GM11168 (cell line): ENCODE measurements around the gene PTBP1.

Experiments
- in situ Hi-C: fragments of 300-500 bp; cut with MboI; formaldehyde crosslinking; loops from one replicate; pipeline ENCODE4 v1.12.0; 2022; ENCODE audit warnings: low sequenced_read_pairs; ENCODE audit not compliant: unreplicated experiment

The PTBP1 gene

DNA sequence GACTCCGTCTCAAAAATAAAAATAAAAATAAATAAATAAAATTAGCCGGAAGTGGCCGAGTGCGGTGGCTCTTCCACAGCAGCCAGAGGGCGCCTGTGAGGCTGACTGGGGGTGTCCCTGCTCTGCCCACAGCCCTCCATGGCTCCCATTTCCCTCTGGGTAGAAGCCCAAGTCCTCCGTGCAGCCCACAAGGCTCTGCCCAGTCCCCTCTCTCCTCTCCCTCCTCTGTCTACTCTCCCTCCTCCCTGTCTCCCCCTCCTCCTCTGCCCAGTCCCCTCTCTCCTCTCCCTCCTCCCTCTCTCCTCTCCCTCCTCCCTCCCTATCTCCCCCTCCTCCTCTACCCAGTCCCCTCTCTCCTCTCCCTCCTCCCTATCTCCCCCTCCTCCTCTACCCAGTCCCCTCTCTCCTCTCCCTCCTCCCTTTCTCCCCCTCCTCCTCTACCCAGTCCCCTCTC, 25.9 kb upstream of the PTBP1 start:
- in situ Hi-C loops: no loop called here

DNA sequence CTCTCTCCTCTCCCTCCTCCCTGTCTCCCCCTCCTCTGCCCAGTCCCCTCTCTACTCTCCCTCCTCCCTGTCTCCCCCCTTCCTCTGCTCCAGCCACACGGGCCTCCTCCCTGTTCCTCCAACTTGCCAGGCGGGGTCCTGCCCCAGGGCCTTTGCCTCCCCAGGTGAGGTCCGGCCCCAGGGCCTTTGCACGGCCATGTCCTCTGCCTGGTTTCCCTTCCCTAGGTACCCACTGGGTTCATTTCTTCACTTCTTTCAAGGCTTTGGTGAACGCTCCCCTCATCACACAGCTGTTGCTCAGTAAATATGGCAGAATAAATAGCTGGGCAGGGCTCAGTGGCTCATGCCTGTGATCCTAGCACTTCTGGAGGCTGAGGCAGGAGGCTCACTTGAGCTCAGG, 25.2 kb upstream of the PTBP1 start:
- in situ Hi-C loops: no loop called here

DNA sequence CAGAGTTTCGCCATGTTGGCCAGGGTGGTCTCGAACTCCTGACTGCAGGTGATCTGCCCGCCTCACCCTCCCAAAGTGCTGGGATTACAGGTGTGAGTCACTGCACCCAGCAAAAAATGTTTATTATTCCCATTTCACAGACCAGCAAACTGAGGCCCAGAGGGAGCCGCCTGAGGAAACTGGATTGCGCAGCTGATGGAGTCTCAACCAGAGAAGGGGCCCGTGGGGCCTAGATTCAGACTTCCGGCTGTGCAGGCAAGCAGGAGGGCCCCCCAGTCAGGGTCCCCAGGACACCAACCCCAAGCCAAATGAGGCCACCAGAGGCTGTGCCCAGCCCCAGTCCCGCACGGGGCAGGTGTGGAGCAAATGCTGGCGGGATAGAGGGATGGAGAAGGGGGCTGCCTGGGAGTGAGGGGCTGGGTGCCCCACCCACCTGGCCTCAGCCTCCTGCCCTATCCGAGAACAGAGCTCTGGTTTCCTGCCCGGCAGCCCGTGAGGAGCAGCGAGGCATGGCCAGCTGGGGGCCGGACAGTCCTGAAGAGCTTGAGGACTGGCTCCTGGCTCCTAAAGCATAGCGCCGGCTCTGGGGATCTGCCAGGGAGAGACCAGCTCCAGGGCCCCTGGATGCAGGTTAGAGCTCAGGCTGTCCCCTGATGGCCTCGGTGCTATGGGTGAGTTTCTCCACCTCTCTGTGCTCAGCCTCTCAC, 24.4 kb upstream of the PTBP1 start:
- in situ Hi-C loops: no loop called here

DNA sequence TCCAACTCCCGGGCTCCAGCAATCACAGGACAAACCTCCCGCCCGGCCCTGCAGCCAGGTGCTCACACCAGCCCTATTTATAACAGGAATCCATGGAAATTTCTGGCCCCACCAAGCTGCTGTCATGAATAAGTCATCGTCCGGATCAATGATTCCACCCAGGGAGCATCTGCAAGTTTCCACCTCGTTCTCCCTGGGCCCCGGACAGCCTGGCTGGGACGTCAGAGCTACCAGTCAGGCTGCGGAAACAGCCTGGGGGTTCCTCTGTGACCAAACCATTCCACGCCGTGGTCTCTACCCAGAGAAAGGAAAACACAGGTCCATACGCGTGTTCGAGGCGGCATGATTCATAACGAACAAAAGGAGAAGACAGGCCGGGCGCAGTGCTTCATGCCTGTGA, 20.7 kb upstream of the PTBP1 start:
- in situ Hi-C loops: no loop called here

DNA sequence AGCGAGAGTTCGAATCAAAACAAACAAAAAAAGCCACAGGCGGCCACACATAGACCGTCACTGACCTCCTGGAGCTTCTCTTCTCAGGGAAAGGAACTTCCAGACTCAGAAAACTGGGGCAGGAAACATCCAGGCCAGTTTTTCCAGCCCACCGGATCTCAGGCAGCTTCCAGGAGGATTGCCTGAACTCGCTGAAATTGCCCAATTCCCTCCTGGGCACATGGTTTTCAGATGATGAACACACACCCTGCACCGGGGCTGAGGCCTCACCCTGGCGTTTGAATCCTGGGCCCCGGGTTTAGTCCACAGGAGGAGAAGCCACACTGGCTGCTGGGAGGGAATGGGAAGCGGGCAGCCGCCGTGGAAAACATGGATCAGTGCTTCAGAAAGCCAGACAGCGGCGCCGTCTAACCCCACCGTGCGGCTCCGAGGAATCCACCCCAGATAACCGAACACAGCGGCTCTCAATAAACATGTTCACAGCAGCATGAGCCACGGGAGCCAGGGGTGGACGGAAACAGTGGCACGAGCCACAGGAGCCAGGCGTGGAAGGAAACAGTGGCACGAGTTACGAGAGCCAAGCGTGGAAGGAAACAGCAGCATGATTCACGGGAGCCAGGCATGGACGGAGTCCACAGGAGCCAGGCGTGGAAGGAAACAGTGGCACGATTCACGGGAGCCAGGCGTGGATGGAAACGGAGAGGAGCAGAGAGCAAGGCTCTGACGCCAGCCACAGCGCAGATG, 18.2 kb upstream of the PTBP1 start:
- in situ Hi-C loops: no loop called here

DNA sequence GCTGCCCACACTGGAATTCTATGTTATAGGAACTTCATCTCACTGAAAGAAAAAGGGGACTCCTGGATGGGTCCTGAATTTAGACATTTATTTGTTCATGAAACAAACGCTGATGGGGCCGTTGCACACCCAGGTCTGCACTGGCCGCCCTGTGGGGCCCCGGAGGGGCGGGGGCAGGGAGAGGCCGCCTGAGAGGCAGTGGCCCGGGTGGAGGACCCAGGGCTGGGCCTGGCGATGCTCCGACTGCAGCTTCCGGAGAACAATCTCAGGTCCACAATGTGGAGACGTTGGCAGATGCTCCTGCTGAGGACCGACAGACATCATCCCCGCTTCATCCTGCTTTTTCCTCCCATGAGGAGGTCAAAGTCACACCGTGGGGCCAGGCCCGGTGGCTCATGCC, 16.3 kb upstream of the PTBP1 start:
- in situ Hi-C loops: no loop called here

DNA sequence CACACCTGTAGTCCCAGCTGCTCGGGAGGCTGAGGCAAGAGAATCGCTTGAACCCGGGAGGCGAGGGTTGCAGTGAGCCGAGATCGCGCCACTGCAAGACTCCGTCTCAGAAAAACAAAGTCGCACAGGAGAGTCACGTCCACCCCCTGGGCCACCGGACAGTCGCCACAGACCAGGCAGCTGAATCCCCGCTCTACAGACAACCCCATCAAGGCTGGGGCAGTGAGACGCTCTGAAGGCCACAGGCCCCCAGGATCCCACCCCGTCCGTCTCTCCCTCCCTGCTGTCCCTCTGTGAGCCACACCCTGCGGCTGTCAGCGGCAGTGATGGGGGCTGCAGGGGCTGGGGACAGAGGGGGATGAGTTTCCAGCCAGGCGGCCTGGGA, 15.5 kb upstream of the PTBP1 start:
- in situ Hi-C loops: no loop called here

DNA sequence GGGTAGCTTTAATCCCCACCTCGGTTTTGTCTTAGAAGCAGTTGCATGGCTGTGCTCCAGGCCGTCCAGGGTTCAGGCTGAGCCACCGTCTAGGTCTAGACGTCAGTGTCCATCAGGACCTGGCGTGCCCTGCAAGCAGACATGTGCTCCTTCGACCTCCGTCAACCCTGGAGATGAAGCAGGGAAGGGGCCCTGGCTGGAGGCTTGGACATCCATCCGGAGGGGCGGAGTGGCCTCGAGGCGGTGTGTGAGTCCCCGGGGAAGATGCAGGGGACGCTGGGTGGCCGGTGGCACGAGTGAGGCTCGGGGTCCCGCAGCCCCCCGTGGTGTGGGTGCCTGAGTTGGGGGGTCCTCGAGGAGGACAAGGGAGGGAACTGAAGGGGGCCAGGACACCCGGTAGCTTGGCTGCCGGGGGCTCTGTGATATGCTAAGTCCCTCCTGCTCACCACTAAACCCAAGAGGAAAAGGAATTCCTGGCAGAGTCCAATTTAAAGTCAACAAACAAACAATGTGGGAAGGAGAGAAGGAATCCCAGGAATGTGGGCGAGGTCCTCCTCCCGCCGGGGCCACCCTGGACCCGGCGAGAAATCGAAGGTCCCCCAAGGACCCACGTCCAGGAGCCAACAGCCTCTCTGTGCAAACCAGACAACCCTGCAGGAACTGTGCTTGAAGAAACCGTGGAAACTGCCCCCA, 14.9 kb upstream of the PTBP1 start:
- in situ Hi-C loops: no loop called here

DNA sequence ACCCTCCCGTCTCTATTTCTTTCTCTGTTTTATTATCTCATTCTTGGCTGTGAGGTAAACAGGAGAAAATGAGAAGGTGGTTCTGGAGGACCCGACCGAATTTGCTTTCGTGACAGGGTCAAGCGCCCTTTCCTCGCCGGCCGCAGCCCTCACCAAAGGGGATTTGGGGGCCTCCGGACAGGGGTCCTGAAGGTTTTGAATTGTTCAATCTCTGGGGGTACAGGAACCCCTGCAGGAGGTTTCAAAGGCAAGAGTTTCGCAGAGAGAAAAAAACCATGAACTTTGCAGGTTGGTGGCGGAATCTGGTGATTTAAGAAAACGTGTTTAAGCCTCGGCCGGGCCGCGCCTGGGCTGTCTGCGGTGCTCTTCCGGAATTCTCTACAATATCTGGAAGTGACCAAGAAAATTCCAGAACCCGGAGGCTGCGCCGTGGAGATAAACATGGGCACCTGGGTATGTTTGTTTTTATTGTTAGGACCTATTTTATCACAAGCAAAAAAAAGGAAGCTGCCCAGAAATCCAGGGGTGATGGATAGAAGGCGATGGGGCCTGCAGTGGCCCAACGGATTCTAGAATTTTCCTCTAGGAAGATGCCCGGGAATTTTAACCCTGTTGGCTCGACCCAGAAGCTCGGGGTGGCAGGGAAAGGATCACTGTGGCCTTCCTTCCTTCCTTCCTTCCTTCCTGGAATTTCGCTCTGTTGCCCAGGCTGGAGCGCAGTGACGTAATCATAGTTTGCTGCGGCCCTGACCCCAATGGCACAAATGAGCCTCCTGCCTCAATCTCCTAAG, 14.2 kb upstream of the PTBP1 start:
- in situ Hi-C loops: no loop called here

DNA sequence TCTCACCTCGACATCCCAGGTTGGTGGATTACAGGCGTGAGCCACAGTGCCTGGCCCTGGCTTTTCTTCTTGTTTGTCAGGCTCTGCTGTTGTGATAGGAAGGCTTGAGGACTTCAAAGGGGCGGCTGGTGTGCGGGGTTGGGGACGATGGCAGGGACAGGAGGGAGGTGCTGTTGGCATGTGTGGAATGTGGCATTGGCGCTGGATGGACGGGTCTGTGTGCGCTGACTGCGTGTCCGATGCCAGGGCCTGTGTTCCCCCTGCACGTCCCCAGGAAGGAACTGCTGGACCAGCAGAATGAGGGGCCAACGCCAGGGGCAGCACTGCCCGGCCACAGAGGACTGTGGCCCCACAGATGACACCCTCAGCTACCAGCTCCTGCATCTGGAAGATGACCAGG, 12.7 kb upstream of the PTBP1 start:
- in situ Hi-C loops: no loop called here

DNA sequence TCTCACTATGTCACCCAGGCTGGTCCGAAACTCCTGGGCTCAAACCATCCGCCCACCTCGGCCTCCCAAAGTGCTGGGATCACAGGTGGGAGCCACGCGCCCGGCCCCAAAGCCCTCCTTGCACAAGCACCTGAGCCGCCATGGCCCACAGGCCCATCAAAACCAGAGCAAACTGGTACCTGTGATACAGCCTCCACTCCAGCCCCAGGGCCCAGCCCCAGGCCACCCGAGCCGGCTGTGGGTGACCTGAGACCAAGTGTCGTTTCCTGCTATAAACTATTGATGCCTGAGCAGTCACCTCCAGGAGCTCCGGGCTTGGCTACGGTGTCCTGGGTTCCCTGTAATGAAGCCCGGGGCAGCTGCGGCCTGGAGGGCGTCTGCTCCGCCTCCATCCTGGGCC, 9.7 kb upstream of the PTBP1 start:
- in situ Hi-C loops: no loop called here

DNA sequence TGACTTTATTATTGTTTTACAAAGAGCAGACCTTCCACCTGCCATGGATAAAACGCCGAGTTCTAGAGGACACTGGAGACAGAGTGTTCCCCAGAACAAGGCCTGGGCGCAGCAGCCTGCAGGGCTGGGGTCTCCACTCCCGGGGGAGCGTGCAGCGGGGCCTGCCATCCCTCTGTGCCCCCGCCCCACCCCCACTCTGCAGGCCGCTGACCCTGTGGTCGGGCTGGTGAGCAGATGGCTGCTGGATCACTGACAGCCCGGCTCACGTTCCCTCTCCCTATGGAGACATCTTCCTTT, 8.6 kb upstream of the PTBP1 start:
- in situ Hi-C loops: no loop called here

DNA sequence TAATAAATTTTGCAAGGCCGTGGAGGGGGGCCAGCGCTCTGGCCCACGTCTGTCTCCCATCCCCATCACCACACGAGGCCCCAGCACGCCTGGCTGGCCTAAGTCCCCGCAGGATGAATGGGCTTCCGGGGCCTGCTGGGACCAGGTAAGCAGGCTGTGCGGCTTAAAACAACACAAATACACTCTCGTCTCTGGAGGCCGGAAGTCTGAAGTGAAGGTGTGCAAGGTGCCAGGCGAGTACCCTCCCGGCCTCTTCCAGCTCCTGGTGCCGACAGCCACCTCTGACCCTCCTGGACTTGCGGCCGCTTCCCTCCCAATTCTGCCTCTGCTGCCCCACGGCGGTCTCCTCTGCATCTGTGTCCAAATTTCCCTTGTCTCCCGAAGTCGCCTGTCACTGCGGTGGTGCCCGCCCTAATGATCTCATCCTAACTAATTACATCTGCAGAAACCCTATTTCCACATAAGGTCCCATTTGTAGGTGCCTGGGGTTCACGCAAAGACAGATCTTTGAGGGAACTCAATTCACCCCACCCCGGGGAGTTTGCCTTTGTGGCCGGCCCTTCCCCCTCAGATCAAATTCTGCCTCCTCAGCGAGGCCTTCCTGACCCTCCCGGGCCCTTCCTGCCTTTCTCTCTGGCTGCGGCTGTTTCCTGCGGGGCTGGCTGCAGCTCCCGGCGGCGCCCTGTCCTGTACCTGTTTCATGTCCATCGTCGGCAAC, 8.1 kb upstream of the PTBP1 start:
- in situ Hi-C loops: no loop called here

DNA sequence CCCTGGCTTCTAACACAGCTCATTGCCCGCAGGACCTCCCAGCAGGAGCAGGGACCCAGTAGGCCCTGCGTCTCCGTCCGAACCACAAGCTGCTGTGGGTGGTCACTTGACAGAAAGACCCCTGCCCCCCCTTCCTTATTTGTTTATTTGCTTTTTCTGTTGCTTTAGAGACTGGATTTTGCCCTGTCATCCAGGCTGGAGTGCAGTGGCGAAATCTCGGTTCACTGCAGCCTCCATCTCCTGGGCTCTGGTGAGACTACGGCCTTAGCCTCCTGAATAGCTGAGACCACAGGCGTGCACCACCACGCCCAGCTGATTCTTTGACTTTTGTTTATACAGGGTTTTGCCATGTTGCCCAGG, 7.6 kb upstream of the PTBP1 start:
- in situ Hi-C loops: no loop called here

DNA sequence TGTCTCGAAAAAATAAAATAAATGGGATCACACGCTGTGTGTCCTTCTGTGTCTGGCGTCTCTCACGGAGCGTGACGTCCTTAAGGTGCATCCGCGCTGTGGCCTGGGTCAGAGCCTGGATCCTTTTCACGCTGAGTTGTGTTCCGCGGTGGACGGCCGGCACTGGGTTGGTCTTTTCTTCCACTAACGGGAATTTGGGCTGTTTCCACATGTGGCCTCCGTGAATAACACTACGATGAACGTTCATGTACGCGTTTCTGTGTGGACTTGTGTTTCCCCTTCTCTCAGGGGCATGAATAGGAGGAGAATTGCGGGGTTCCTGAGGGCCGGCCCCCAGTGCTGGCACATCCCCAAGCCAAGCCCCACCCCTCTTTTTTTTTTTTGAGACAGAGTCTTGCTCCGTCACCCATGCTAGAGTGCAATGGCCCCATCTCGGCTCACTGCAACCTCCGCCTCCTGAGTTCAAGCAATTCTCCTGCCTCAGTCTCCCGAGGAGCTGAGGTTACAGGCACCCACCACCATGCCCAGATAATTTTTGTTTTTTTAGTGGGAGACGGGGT, 6.2 kb upstream of the PTBP1 start:
- in situ Hi-C loops: no loop called here

DNA sequence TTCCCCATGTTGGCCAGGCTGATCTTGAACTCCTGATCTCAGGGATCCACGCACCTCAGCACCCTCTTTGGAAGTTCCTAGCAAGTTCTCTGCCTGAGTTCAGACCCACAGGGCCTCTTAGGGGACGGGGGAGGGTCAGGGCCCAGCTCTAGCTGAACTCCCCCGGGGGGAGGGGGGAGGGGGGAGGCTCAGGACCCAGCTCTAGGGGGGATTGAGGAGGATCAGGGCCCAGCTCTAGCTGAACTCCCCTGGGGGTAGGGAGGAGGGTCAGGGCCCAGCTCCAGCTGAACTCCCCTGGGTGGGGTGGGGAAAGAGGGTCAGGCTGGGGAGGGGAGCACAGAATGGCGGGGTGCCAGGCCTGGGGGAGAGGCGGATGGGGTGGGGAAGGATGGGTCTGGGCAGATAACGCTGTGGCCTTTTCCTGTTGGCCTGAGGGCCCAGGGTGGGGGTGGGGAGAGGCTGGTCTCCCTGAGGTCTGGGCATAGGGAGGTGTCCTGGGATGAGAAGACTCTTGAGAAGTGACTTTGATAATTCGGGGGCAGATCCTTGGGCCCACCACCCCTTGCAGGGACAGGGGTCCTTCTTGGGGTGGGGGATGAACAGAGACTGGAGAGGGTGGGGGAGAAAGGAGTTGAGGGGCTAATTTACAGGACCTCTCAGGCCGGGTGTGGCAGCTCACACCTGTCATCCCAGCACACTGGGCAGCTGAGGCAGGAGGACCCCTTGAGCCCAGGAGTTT, 5.5 kb upstream of the PTBP1 start:
- in situ Hi-C loops: no loop called here

DNA sequence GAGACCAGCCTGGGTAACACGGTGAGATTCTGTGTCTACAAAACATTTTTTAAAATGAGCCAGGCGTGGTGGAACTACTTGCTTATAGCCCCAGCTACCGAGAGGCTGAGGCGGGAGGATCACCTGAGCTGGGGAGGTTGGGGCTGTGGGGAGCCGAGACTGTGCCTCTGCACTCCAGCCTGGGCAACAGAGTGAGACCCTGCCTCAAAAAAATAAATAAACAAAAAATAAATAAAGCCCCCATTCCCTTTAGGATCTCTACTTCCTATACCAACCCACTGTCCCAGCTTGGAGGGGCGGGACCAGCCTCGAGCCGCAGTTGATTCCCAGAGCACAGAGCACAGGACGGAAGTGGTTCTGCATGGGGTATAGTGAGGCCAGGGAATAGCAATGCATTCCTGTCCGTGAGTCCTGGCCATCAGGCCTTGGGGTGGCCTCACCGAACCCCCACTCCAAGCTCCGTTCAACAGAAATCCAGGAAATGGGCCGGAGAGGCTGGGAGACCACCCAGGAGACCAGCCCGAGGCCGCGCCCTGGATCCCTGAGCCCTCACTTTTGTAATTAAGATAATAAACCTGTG, 4.9 kb upstream of the PTBP1 start:
- in situ Hi-C loops: no loop called here

DNA sequence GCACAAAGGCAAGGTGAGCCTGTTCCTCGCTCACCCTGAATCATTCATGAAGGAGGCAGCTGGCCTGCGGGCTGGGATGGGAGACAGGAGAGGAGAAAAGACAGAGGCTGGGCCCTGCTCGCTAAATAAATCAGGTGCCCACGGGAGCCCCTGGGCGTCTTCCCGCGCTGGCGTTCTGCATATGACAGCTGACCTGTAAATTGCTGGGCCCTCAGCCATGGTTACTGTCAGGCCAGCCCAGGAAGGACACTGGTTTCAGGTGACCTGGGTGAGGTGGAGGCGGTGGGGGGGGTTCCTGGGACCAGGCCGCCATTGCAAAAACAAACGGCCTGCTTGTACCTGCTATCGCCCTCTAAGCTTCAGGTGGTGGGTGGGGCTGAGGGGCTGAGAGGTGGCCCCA, 3.4 kb upstream of the PTBP1 start:
- in situ Hi-C loops: no loop called here

DNA sequence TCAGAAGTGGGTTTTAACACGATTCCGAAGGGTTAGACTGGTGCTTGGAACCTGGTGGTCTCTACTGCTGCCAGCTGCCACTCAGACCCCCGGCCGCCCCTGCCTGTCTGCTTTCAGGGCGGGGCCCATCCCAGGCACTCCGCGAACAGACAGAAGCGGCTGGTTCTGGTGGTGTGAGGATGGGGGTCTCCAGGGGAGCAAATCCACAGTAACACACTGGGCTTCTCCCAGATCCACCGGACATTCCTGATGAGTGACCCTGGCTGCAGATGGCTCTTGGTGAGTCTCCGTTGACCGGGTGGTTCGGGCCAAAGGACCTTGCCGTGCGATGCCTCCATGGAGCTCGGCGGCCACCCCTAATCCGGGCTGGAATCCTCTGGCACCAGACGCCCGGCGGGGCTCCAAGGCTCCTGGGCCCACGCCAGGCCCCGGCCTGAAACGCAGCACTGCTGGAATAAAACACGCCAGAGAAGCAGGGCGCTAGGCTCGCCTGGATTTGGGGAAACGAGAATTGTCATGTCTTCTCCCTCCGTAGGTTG, 2.1 kb upstream of the PTBP1 start:
- in situ Hi-C loops: no loop called here
